Gastrocnemius medialis (tissue), 4 donors: ENCODE data around the gene LRRC4C.

Experiments
- CTCF ChIP-seq, 5 experiments: fragments of 450-650 bp in 3 of 5; fragments of 200-600 bp in 2 of 5; sonication (generic) in 2 of 5; IDR thresholded peaks in 4 of 5; conservative IDR thresholded peaks in 1 of 5; 1 replicate in 4 of 5; 2 replicates in 1 of 5; pipeline ENCODE4 v1.5.1; 2016 to 2019; ENCODE audit warnings: antibody characterized with exemption in 5 of 5, mild to moderate bottlenecking in 3 of 5, moderate library complexity in 3 of 5
- POLR2A ChIP-seq, 2 donors: fragments of 450-650 bp; IDR thresholded peaks; one replicate each; pipeline ENCODE4 v1.6.1; 2017; ENCODE audit warnings: antibody characterized with exemption in 2 of 2, mild to moderate bottlenecking in 2 of 2, moderate library complexity in 2 of 2

- TF ChIP-seq POLR2A (IDR thresholded peaks at IDR 0.05) (no peak), CTCF (IDR thresholded peaks at IDR 0.05 in 4 of 5, conservative IDR thresholded peaks at IDR 0.05 in 1 of 5) (no peak)
Measured at GRCh38 chr11:40958707-40959106, 500.7 kb downstream of the LRRC4C start.
